HUES6 (cell line): ENCODE measurements around the gene ZRANB1.
A peak's percentile ranks its signal among the peaks of the same experiment; 100 is the strongest.

ENCODE experiments used
- H3K27ac ChIP-seq: 2 replicates; pipeline ENCODE4 v1.7.0; 2013; ENCODE audit warnings: low read depth, mild to moderate bottlenecking, low read length, inconsistent platforms
- H3K27me3 ChIP-seq: 2 replicates; pipeline ENCODE4 v1.6.1; 2013; ENCODE audit warnings: low read length; ENCODE audit not compliant: control insufficient read depth, insufficient read depth
- H3K36me3 ChIP-seq: 2 replicates; pipeline ENCODE4 v1.6.1; 2013; ENCODE audit warnings: low read length; ENCODE audit not compliant: control insufficient read depth, insufficient read depth
- H3K4me1 ChIP-seq: 2 replicates; pipeline ENCODE4 v1.6.1; 2013; ENCODE audit warnings: low read length; ENCODE audit not compliant: control insufficient read depth, insufficient read depth
- H3K4me3 ChIP-seq: 2 replicates; pipeline ENCODE4 v1.5.1; 2013; ENCODE audit warnings: low read depth, low read length
- H3K9ac ChIP-seq: one replicate; pipeline ENCODE4 v1.6.1; 2013; ENCODE audit warnings: mild to moderate bottlenecking, low read length
- H3K9me3 ChIP-seq: 2 replicates; pipeline ENCODE4 v1.6.1; 2013; ENCODE audit warnings: low read depth, low read length; ENCODE audit not compliant: control insufficient read depth, insufficient read depth

The ZRANB1 gene

DNA sequence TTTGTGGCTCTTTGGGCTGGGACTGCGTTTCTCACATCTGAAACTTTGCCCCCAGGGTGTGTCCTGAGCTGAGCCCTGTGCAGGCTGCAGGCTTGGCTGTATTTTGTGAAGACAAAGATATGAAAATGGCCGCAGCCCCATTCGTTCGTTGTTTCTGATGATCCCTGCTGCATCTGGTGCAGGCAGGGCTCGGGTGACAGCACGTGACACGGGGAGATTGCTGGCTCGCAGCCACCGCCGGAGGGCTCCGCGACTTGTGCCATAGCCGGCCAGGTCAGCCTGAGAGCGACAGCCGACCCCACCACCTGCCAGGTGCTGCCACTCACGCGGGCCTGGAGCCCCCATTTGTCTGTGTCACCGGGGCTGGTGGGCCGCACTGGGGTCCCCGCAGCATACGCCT is 81.3 kb downstream of the ZRANB1 start:
- Histone ChIP-seq H3K9me3 (peaks cover 14% of the 10 kb centered on the region), H3K27ac (no peak overlapping the region), H3K27me3 (no peaks in the 10 kb centered on the region), H3K4me3 (no peak overlapping the region), H3K36me3 (peaks cover 91% of the 10 kb centered on the region), H3K9ac (no peak overlapping the region), H3K4me1 (no peaks in the 10 kb centered on the region; the same call in 1 of the 2 replicates)

DNA sequence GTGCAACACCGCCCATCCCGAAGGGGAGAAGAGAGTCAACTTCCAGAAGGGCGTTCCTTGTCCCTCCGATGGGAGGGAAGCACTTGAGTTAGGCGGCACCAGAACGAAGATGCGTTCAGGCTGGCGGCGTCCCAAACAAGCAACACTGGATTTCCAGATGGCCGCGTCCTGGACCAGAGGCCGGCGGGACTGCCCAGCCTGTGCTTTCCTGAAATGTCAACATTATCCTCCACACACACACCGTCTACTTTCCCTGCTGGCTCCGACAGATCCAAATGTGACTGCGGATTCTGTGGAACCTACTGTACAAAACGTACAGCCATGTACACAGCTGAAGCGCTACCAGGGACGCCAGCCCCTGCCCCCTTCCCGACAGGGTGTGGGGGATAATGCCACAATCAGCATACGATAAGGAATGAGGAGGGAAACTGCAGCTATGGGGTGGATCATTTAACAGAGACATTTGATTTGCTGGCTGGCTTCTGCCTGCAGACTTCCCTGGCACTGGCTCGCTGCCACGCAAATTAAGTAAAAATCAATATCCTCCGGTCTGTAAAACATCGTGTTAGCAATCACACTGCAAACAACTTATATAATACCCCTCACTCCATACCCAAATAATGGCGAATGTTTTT is 82.1 kb downstream of the ZRANB1 start:
- no peak overlapping the region for H3K4me3 ChIP-seq
- H3K4me1 ChIP-seq, result peaks cover 6% of the 10 kb centered on the region
- H3K36me3 ChIP-seq, result peaks cover 94% of the 10 kb centered on the region
- H3K27ac ChIP-seq, result no peak overlapping the region
- H3K27me3 ChIP-seq, result no peaks in the 10 kb centered on the region
- H3K9me3 ChIP-seq, result peaks cover 14% of the 10 kb centered on the region
- no peak overlapping the region for H3K9ac ChIP-seq

DNA sequence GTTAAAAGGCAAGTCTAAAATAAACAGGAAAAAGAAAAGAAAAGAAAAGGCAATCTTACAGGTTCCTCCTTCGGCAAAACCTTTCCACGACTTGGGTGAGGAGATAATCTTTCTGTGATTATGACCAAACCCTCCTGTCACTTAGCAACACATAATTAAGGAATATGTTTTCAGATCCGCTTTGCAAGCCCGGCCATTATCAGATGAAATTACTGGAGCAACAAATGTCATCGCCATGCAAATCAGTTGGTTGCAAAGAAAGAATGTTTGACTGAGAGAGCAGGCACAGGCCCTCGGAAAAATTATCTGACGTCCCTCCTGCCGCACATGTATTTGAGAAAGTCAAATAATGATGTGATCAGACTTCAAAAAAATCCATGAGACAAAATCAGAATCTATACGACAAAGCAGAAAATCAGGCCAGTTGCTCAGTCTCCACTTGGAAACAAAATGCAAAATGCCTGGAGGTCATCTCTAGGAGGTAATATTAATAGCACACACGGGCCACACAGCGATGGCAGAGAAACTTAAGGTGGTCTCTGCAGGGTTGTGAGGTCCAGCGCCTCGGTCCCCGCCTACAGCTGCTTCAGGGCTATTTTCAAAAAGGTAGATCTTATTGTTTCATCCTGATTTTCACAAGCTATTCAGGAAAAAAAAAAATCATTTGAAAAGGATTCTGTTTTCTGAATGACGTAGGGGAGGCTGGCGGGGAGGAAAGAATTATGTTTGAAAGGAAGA is 82.7 kb downstream of the ZRANB1 start:
- Histone ChIP-seq H3K4me3 (no peak overlapping the region), H3K36me3 (peaks cover 94% of the 10 kb centered on the region), H3K27me3 (no peaks in the 10 kb centered on the region), H3K27ac (no peak overlapping the region), H3K9me3 (peaks cover 10% of the 10 kb centered on the region), H3K9ac (no peak overlapping the region), H3K4me1 (peaks cover 9% of the 10 kb centered on the region)

DNA sequence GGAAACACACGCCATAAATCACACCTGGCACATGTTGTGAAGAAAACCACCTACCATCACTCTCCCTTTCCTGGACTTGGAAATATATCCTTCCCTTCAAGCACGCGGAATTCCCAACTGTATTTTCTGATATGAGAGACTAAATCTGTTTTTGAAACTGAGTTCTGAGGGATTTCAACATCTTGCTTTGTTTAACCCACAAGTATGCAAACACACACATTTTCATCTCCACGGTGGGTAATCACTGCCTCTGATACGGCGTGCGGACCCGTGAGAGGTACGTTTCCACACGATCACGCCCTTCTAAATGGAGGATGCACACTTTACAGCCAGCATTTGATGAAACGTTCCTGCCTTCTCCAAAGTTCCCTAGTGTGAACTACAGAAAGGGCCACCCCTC is 83.4 kb downstream of the ZRANB1 start:
- H3K9ac ChIP-seq, result no peak overlapping the region
- no peak overlapping the region for H3K4me3 ChIP-seq
- no peak overlapping the region for H3K27ac ChIP-seq
- H3K36me3 ChIP-seq, result peaks cover 93% of the 10 kb centered on the region
- peaks cover 3% of the 10 kb centered on the region for H3K9me3 ChIP-seq
- H3K27me3 ChIP-seq, result no peaks in the 10 kb centered on the region
- peaks cover 13% of the 10 kb centered on the region for H3K4me1 ChIP-seq

DNA sequence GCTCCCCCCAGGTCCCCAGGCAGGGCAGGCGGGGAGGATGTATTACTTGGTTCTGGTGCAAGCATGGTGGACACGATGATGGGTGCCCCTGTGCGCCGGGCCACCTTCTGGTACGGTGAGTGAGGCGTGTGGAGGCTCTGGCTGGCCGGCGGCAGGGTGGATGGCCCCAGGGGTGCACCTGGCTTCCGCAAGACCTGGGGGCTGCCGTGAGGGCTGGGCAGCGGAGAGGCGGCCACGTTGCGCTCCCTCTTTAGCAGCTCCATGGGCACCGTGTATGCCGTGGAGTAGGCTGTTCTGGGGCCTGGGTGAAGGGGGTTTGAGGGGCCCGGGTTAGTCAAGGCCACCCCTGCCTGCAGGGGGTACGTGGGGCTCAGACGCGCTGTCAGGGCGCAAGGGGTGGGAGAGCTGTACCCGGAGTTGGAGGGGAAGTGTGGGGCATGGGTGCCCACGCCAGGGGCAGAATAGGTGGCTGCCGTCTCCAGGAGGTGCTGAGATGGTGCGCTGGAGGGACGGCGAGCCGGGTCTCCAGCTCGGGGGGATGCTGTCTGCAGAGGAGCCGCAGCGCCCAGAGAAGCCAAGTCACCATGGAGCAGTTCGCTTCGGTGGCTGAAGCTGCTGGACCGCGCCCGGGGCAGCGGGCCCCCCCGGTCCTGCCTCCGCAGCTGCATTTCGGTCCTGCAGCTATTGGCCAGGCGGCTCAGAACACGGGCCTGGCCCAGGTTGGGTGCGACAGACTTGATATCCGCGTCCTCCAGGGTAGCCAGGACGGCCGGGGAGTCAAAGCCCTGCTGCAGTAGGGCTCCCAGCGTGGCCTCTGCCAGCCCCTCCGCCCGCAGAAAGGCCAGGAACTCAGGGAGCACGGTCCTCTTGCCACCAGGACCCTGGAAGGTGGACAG is 84.4 kb downstream of the ZRANB1 start:
- H3K4me1 ChIP-seq, result peaks cover 17% of the 10 kb centered on the region
- H3K27me3 ChIP-seq, result no peaks in the 10 kb centered on the region
- H3K27ac ChIP-seq, result 0 out of 2 replicates have a peak overlapping the region, but pooled peaks have one; percentile 21
- H3K9me3 ChIP-seq, result no peaks in the 10 kb centered on the region
- no peak overlapping the region for H3K9ac ChIP-seq
- H3K36me3 ChIP-seq, result peaks cover 88% of the 10 kb centered on the region
- no peak overlapping the region for H3K4me3 ChIP-seq

DNA sequence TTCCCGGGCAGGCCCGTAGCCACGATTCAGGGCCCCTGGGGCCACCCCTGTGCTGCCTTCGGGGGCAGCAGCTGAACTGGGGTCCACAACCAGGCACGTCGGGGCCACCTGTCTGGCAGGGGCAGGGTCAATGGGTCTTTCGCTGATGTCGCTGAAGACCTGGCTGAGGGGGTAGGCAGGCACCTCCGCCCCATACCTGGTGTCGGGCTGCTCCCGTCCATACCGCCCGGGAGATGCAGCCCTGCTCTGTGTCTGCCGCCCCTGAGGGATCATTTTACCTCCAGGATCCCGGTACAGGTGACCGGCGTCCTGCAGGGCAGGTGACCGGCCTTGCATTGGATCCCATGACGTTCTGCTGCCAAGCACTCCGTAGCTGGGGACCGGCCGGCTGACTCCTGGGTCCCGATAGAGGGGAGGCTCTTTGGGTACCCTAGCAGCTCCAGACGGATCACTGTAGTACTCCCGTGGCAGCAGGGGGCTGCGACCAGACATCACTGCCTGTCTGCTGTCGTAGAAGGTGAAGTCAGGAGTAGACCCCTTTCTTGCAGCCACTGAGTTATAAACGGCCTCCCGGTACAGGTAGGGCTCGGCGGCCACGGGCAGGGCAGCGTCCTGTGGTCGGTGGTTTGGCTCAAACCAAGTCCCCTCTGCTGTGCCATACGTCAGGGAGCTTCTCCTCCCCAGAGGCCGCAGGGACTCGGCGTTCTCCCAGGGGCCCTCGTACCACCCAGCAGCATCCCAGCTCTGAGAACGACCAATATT is 85.2 kb downstream of the ZRANB1 start:
- peaks cover 24% of the 10 kb centered on the region for H3K4me1 ChIP-seq
- H3K9ac ChIP-seq, result no peak overlapping the region
- peaks cover 86% of the 10 kb centered on the region for H3K36me3 ChIP-seq
- H3K27ac ChIP-seq, result 0 out of 2 replicates have a peak overlapping the region, but pooled peaks have one; percentile 21
- H3K9me3 ChIP-seq, result no peaks in the 10 kb centered on the region
- H3K27me3 ChIP-seq, result no peaks in the 10 kb centered on the region
- H3K4me3 ChIP-seq, result no peak overlapping the region

DNA sequence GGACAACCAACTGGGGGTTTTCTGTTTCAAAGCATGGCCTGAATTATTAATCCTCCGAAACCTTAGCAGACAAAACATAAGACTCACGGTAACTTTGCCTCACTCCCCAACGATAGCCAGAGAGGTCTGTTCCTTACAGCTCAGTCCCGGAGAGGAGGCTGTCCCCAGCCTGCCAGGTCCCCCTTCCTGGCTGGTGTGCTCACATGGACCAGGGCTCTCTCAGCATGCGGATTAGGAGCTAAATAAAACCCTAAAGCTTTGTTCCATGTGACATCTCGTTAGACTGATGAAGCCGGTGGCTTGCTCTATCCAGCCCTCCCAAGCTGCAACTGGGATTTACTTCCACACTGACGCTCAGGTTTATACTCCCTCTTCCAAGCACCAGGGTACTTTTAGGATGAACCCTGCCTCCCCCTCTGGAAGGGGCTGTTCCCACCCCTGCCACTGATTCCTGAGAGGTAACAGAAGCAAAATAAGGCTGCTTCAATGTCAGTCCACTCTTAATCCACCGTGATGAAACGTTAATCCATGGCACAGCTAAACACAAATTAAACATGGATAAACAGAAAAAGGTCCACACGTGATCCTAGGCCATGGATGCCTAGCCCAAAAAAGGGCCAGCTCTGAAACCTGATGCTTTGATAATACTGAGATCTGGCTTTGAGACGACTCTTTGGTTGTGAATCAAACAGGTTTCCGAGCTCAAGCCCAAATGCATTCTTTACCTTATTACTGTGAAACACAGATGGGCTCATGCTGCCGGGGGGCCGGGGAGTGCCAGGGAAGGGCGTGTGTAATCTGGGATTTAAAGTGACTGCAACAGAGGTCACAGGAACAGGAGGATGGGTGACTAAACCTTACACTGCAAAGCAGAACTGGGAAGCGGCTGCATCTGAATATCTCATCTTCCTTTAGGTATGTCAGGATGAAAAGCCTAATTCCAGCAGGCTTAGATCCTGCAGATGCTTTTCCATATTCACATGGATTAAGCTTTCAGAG is 86.2 kb downstream of the ZRANB1 start:
- peaks cover 24% of the 10 kb centered on the region for H3K4me1 ChIP-seq
- H3K4me3 ChIP-seq, result no peak overlapping the region
- H3K9me3 ChIP-seq, result no peaks in the 10 kb centered on the region
- H3K36me3 ChIP-seq, result peaks cover 85% of the 10 kb centered on the region
- 0 out of 2 replicates have a peak overlapping the region, but pooled peaks have one; percentile 6 for H3K27ac ChIP-seq
- no peak overlapping the region for H3K9ac ChIP-seq
- no peaks in the 10 kb centered on the region for H3K27me3 ChIP-seq

DNA sequence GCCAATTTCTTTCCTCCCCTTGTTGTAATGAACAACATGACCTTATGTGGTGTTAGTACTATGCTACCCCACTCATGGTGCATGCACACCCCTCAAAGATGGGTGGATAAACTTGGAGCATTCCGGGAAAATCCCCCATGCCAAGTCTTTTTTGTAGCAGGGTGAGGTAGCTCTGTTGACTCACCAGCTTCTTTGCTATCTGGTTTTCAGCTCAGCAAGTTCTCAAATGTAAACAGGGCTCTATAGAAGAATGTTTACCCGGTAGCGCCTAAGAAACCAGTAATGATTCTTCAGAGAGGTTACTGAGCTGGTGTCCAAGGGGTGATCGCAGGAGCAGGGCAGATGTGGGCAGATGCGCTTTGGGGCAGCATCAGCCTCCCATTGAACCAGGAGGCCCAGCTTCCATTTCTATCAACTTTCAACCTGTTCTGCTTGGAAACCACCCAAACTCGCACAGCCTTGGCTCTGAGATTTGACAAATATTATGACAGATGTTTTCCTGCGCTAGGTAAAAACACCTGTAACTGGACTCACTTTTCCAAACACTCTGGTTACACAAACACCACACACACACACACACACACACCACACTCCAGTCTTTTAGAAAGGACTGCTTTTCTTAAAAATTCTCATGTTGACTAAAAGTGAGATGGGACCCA is 87.8 kb downstream of the ZRANB1 start:
- H3K4me1 ChIP-seq, result peaks cover 24% of the 10 kb centered on the region
- H3K9ac ChIP-seq, result no peak overlapping the region
- H3K9me3 ChIP-seq, result no peaks in the 10 kb centered on the region
- no peak overlapping the region for H3K27ac ChIP-seq
- no peak overlapping the region for H3K4me3 ChIP-seq
- peaks cover 80% of the 10 kb centered on the region for H3K36me3 ChIP-seq
- no peaks in the 10 kb centered on the region for H3K27me3 ChIP-seq

DNA sequence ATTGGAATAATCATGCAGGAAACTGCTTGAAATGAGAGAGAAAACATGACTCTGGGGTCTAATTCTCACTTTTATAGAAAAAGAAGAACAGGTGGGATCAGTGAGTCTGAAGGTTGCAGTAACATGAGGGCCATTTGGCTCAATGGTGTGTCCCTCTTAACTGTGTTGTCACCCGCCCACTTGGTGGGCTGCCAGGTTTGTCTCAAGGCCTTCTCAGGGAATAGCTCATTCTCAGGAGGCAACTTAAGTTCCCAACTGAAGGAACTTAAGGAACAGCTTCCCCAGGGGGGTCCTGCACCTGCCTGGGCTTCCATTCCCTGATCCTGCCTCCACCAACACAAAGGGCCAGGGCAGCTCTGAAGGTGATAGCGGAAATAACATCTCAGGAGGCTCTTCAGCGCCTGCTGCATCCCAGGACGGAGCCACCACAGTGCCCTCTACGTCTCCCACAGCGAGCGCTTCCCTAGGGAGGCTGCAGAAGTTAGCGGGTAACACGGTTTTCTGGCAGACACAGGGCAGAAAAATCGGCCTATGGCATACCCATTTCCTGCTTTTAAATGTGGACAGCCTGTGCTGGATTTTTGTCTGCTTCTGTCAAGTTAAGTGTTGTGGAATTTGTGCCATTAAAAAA is 88.8 kb downstream of the ZRANB1 start:
- Histone ChIP-seq H3K27me3 (no peaks in the 10 kb centered on the region), H3K9me3 (no peaks in the 10 kb centered on the region), H3K4me1 (peaks cover 24% of the 10 kb centered on the region), H3K4me3 (no peak overlapping the region), H3K36me3 (peaks cover 79% of the 10 kb centered on the region), H3K27ac (no peak overlapping the region), H3K9ac (no peak overlapping the region)
